Brain pericyte (primary cell): ENCODE results near the gene CDYL2.
"Not testable (repeated sequence)": the region's sequence is repeated elsewhere in the genome, so short reads cannot be mapped to it uniquely, and the experiment has no call there.

Experiments used
- DNase-seq: peaks from one replicate; pipeline ENCODE4 v3.0.0-alpha.2; 2012; ENCODE audit warnings: low read depth, low spot score

CDYL2 gene

DNA sequence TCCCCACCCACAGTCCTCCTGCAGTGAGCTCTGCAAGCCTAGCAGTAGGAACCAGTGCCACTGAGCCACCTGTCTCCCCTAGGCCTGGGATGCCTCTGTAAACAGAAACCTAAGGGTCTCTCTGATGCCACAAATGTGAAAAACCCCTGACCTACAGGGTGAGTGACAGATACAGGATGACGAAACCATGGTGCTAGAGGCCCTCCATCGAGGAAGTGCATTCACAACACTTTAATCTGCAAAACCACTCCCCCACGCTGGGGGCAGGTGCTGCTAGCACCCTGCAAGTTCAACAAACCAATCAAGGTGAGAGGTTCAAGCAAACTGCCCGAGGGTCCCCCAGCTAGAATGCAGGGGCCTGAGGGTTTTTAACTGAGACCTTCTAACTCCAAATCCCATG lies 59.5 kb downstream of the CDYL2 start:
- DNase-seq, result no peak

DNA sequence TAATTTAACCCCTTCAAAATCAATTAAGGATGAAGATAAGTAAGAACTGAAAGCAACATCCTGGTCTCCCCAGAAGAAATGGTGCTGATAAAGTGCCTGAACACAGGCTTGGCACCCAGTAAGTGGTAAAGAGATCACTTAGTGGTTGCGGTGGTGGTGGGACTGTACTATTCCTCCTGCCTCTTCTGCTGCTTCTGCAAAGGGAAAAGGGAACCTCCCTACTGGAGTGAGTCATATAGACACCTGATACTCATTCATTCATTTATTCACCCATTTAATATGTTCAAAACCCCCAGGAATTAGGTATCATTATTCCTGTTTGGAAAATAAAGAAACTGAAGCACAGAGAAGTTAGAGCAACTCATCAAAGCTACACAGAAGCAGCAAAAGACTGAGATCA lies 60.6 kb downstream of the CDYL2 start:
- DNase-seq, result no peak

DNA sequence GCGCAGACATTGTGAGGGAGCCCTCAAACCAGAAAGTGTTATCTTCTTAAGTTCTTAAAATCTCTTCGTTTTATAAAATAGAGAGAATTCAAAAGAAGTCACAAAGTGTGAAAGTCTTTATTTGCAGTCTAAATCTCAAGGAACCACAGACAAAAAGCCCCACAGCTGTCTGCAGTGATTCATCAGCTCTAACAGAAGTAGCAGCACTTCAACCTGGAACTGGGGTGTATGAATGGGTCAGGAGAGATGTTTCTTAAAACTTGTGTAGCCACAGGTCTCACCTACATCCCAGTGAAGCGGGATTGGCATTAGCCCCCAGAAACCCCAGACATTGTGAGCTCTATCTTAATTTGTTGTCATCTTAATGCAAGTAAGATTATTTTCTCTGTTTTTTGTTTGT lies 61.1 kb downstream of the CDYL2 start:
- no peak for DNase-seq

DNA sequence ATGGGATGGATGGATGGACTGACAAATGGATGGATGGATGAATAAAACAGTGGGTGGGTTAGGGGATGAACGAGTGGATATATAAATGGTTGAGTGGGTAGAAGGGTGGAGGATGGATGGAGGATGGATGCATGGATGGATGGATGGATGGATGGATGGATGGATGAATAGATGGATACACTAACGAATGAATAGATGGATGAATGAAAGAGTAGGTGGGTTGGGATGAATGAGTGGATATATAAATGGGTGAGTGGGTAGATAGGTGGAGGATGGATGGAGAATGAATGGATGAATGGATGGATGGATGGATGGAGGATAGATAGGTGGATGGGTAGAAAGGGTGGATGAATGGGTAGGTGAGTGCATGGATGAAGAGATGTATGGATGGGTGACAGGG lies 62.1 kb downstream of the CDYL2 start:
- DNase-seq, result no peak

DNA sequence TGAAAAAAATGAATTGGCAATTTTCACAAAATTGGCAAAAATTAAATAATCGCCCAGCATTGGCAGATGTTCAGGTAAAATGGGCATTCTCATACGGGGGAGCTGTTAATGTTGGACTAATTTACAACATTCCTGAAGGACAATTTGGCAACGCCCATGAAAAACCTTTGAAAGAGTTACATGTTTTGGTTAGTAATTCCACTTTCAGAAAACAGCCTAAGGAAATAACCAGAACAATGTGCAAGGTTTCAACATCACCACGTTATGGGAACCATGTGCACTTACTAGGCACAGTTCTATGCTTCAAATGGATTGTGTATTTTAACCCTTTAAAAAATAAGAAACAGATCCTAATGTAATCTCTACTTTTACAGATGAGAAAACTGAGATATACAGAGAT lies 62.7 kb downstream of the CDYL2 start:
- DNase-seq, result no peak

DNA sequence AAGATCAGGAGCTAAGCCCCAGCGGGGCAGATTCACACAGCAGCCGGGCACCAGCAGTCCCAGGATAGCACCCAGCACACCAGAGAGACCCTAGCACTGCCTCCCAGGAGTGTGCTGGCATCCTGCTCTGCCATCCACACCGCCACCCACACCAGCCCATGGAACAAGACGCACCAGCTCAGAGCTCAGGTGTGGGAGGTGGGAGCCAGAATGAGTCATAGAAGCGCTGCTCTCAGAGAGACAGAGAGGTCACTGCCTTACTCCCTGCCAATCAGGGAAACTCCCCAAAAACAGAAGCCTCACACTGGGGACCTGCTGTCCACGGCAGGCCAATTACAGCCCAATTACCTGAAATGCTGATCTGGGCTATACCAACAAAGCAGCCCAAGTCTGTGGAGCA lies 64.9 kb downstream of the CDYL2 start:
- no peak for DNase-seq

DNA sequence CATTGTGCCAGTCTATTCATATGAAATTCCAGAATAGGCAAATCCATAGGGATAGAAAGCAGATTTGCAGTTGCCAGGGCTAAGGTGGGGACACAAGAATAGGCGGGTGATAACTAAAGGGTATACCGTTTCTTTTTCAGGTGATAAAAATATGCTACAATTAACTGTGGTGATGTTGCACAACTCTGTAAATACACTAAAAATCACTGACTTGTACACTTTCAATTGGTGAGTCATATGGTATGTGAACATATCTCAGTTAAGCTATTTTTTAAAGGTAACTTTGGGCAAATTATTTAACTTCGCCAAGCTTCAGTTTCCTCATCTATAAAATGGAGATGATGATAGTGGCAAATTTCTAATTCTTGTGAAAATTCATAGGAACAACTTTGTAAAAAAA lies 65.9 kb downstream of the CDYL2 start:
- no peak for DNase-seq

DNA sequence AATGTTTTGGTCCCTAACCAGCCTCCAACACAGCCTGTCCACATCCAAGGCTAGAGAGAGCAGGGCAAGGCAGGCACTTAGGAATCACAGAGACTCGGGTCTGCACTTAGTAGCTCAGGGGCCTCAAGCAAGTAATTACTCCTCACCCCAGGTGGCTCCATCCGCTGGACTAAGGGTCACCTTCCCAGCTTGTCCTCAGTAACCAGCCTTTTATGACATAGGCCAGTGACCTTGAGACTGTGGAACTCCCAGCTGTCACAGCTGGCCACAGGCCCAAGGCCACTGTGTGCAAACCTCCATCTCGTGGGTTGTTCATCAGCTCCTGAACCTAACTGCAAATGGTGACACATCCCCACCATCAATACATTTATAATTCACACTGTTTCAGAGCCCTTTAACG lies 68.6 kb downstream of the CDYL2 start:
- DNase-seq, result no peak

DNA sequence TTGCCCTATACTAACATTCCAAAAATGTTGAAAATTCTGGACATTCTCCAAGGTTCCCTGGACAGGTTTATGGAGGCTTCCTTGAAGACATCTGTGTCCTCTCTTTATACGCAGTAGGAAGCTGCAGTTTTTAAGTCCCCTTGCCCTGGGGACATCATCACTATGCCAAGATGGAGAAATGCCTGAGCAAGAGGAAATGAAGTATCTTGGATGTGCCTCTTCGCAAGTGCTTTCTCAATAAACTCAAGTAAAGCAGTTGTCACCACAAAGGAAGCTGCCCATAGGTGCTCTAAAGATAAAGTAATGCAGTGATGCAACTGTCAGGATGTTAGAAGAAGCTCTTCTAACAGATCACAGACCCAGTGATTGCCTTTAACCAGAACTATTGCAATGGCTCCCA lies 71.0 kb downstream of the CDYL2 start:
- no peak for DNase-seq

DNA sequence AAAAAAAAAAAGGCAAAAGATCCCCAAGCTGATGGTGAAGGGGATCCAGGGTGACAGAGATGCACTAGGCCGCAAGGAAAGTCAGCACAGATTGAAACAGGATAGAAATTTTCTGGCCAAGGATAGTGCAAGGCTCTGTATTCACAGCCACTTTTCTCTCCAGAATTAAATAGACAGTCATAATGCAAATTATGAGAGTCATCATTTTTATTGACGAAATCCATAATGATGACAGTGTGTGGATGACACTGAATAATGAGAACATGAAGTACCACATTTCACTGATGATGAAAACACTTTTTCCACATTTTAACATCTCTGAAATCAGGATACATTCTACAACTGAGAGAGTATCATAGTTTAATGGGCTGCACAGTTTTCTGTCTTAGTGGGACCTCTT lies 72.5 kb downstream of the CDYL2 start:
- DNase-seq, result no peak

DNA sequence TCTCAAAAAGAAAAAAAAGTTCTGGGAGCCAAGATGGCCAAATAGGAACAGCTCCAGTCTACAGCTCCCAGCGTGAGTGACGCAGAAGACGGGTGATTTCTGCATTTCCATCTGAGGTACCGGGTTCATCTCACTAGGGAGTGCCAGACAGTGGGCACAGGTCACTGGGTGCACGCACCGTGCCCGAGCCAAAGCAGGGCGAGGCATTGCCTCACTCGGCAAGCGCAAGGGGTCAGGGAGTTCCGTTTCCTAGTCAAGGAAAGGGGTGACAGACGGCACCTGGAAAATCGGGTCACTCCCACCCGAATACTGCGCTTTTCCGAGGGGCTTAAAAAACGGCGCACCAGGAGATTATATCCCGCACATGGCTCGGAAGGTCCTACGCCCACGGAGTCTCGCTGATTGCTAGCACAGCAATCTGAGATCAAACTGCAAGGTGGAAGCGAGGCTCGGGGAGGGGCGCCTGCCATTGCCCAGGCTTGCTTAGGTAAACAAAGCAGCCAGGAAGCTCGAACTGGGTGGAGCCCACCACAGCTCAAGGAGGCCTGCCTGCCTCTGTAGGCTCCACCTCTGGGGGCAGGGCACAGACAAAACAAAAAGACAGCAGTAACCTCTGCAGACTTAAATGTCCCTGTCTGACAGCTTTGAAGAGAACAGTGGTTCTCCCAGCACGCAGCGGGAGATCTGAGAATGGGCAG lies 77.2 kb downstream of the CDYL2 start:
- DNase-seq, result not testable (repeated sequence)

DNA sequence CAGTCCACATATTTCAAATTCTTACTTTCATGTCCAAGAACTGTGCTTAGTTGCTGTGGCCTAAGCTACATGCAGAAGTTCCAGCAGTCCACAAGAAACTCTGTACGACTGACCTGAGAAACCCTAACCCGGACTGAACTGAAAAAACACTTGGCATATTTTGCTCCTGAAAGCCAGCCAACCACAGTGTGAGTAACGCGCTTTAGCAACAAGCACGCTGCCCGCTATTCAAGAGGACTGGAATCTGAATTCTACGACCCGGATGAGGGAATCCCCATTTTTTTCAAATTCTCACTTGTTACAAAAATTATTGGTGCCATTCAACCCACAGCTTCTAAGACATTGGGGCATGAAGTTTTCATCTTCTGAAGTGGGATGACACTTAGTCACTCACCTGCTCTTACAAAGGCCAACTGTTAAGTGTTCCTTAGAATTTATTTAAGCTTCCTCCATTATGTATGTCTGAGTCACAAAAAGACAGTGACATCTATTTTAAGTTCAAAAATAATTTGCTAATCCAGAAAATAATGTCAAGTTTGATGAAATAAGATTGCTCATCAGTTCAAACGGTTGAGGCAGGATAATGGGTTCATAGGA lies 78.7 kb downstream of the CDYL2 start:
- DNase-seq, result no peak

DNA sequence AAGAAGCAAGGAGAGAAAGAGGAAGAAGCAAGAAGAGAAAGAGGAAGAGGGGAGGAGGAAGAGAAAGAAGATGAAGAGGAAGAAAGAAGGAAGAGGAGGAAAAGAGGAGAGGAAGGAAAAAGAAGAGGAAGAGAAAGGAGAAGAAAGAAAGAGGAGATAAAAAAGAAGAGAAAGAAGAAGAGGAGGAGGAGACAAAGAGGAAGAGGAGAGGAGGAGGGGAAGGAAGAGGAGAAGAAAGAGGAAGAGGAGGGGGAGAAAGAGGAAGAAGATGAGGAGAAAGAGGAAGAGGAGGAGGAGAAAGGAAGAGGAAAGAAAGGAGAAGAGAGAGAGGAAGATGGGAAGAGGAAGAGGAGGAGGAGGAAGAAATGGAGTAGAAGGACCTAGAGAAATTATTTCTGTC lies 80.4 kb downstream of the CDYL2 start:
- DNase-seq, result no peak

DNA sequence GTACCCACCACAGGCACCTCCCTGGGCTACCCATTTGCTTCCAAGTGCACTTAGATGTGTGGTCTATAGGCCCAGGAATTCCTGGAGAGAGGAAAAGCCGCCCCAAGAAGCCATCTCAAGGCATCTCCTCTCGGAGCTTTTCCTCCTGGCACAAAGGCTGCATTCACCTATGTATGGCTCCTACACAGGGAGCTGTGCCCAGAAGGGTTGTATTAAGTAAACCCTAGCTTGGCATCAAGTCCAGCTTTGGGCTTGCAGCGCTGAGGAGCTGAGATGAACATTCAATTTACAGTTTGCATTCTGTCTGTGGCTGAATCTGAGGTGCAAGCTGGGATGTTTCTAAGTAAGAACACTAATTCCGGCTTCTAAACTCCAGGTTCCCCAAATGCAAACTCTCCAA lies 81.3 kb downstream of the CDYL2 start:
- no peak for DNase-seq

DNA sequence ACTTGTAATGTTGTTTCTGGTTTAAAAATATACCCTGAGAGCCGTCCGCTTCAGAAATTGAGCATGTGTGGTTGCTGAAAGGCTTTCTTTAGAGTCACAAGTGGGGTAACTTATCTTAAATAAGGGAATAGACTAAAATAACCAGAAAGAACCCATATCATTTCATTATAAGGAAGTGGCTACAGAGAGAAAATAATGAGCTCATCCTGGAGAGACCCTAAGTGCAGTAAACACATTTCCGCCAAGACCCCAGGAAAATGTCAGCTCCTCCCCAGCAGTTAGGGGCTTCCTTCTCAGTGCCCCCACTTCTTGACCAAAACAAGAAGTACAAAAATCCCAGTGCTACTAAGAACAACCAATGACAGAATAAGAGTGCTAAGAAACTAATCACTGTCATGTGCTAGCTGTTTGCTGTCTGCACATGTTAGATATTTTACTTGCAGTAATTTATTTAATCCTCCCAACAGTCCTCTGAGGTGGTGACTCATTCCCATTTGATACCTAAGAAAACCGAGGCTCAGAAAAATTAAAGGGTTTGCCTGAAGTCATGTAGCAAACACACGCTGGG lies 83.5 kb downstream of the CDYL2 start:
- no peak for DNase-seq

DNA sequence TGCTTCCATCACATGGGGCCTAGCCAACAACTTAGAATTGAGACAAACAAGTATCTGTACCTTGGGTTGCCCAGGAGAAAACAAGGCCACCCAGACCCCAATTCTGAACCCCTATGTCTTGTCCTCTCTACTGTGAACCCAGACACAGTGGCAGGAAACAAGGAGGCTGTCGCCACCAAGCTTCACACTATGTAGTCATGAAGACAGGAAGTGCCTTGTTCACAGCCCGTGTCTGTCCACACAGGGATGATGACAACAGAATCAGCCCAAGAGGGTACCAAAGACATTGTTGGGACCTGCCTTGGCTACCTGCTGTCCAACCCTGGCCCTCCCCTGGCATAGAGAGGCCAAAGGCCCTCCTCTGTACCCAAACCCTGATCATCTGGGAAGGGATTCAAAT lies 84.8 kb downstream of the CDYL2 start:
- no peak for DNase-seq

DNA sequence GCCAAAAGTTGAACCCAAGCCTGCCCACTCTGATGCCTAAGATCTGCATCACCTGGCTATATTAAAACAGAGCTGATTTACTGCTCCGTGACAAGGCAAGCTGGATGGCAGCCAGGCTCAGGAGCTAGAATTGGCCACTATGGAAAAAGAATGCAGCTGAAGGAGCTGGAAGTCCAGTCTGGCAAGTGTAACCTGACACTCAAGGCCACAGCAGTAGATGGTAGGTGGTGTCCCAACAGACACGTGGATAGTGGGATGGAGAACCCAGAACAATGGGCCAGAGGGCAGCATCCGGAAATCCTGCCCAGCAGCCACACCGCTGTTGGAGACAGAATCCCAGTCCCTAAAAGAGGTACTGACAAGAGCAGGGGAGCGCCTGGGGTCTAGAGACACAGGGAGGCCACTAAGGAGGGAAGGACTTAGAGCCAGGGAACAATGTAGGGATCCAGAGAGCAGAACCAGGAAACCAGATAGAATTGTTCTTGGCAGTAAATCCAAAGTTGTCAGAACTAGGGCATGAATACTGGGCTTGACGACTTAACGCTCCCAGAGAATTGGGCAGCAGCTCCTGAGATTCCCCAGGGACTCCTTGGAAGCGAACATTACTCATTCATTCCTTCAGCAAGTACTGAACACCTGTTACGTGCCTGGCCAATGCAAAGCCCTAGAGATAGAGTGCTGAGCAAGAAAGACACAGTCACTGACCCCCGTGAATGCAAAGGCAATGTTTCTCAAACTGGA lies 85.7 kb downstream of the CDYL2 start:
- DNase-seq, result no peak

DNA sequence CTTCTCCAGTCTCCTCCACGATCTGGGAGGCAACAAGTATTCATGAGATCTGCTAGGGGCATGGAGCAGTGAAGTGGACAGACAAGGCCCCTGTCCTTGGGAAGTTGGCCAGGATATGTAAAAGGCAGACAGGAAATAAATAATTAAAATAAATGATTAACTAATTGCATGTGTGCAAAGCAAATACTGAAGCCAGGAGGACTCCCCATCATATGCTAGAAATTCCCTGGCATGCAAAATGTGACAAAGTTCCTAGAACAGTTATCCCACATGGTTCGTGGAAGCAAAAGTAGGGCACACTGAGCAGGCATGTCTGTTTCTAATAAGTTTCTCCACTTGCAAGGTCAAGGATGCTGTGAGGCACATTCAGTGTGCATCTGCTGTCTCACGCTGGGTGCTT lies 86.8 kb downstream of the CDYL2 start:
- DNase-seq, result no peak

DNA sequence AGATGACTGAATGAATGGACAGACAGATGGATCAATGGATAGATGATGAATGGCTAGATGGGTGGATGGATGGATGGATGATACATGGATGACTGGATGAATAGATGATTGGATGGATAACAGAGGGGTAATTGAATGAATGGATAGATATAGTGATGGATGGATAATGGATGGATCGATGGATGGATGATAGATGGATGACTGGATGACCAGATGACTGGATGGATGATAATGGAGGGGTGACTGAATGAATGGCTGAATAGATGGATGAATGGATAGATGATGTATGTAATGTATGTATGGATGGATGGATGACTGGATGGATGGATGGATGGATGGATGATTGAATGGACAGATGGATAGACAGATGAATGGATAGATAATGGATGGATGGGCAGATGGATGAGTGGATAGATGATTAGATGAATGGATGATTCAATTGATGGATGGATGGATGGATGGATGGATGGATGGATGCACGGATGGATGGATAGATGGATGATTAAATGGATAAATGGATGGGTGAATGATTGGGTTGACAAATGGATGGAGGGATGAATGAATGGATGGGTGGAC lies 87.7 kb downstream of the CDYL2 start:
- DNase-seq, result no peak

DNA sequence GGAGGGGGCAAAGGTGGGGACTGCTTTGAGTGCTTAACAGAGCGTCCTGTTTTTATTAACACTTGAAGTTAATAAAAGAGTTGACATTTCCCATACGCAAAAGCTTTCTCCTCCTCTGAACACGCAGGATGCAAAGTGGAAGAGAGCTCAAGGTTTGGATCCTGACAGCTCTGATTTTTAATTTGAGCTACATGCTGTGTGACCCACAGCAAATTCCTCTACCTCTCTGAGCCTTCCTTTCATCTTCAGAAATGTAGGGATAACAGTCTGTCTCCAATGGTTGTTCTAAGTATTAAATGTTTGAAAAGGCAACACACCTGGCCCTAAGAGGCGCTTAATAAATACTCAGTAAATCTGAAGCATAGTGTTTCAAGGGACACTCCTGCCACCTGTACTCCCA lies 93.0 kb downstream of the CDYL2 start:
- no peak for DNase-seq

DNA sequence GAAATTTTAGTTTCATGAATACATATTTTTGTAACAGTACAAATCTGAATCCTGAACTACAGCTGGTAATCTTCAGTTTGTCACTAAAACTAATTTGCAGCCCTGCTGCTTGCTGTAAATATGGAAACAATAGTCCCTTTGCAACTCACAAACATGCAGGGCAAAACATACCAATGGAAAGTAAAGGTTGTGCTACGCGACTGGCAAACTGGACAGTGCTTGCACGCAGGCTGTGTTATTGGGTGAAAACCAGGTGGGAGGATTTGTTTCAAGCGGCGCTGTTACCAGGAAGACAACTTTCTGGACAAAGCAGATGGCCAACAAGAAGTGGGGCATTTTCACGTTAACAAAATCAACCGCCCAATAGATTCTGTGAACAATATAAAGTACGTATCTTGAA lies 93.5 kb downstream of the CDYL2 start:
- DNase-seq, result no peak

DNA sequence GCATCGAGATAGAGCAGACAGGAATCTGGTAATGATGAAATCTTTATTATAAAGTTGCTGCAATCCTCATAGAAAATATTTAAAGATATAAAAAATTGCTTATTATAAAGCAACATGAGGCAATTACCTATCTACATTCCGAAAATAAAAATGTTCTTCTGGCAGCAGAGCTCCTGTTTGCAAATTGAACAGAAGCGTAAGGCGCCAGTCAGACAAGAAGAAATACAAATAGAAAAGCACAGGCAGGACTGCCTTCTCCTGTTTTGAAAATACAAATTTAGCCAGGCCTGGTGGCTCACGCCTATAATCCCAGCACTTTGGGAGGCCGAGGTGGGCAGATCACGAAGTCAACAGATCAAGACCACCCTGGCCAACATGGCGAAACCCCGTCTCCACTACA lies 95.6 kb downstream of the CDYL2 start:
- no peak for DNase-seq

DNA sequence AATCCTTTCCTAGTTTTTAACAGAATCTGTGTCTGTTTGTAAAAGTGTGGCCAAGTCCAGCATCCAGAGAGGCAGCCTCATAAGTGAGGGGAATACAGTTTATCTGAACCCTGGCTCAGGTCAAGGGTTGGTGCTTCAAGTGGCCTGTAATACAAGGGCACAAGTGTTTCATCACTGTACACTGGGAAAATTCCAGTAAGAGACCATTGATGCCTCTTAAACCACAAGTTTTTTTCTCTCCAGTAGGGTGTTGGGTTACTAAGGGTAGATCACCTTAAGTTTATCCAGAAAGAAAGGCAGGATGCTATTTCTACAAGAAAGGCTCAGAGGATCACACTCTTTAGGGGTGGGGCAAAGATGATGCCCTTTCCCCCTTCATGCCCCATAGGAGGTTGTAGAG lies 96.7 kb downstream of the CDYL2 start:
- no peak for DNase-seq
